HAP-1 (cell line): ENCODE measurements around the gene LRP6.
"Not testable (repeated sequence)": the region's sequence is repeated elsewhere in the genome, so short reads cannot be mapped to it uniquely, and the experiment has no call there.

Experiments
- DNase-seq, 2 experiments: peaks; one replicate each; pipeline ENCODE4 v3.0.0-alpha.2; 2016 to 2020; ENCODE audit warnings: low spot score in 2 of 2
- H3K27me3 ChIP-seq: fragments of 250-450 bp; sonication (Bioruptor Pico); 2 replicates; pipeline ENCODE4 v1.5.1; 2020; ENCODE audit warnings: low read depth, mild to moderate bottlenecking, moderate library complexity
- H3K36me3 ChIP-seq: fragments of 250-450 bp; sonication (Bioruptor Pico); replicated peaks from 2 replicates; pipeline ENCODE4 v1.5.1; 2020; ENCODE audit warnings: mild to moderate bottlenecking
- H3K4me1 ChIP-seq: fragments of 250-450 bp; sonication (Bioruptor Pico); 2 replicates; pipeline ENCODE4 v1.5.1; 2020; ENCODE audit warnings: mild to moderate bottlenecking
- H3K4me3 ChIP-seq: fragments of 250-450 bp; sonication (Bioruptor Pico); 2 replicates; pipeline ENCODE4 v1.5.1; 2020; ENCODE audit warnings: mild to moderate bottlenecking, moderate library complexity
- H3K9me3 ChIP-seq: fragments of 250-450 bp; sonication (Bioruptor Pico); 2 replicates; pipeline ENCODE4 v1.5.1; 2020; ENCODE audit warnings: mild to moderate bottlenecking, moderate library complexity
- in situ Hi-C: fragments of 300-500 bp; cut with MboI; formaldehyde crosslinking; loops from 3 replicates; pipeline ENCODE4 v1.14.3; 2020; ENCODE audit warnings: low sequenced_read_pairs, inconsistent platforms, mixed read lengths

The LRP6 gene

GRCh38 chr12:12171991-12172511 lies 94.8 kb downstream of the LRP6 start:
- H3K27me3 ChIP-seq = no peaks in the 10 kb centered on the region
- in situ Hi-C loops = no loop called here
- H3K4me1 ChIP-seq = peaks cover 6% of the 10 kb centered on the region
- H3K36me3 ChIP-seq = peaks cover 20% of the 10 kb centered on the region
- no peaks in the 10 kb centered on the region for H3K9me3 ChIP-seq
- no peak for DNase-seq
- no peak overlapping the region for H3K4me3 ChIP-seq

DNA sequence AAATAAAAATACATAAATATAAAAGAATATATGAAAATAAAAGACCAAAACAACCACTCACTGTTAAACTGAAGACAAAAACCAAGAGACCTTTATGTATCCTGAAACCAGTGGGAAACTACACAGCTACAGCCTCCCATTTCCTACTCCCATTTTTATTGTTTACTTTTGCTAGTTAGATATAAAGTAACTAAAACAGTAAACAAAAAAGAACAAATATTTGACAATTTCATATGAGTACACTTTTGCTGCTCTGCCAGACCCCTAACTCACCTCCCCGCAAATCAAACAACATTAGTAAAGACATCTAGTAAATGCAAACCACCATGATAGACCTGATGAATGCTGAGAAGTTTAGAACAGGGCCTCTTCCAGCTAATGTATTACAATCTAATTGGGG lies 99.0 kb downstream of the LRP6 start:
- Histone ChIP-seq H3K27me3 (no peaks in the 10 kb centered on the region), H3K9me3 (no peaks in the 10 kb centered on the region), H3K4me3 (no peak overlapping the region), H3K4me1 (peaks cover 4% of the 10 kb centered on the region; the same call in 1 of the 2 replicates), H3K36me3 (peaks cover 36% of the 10 kb centered on the region)
- in situ Hi-C loops = no loop called here
- DNase-seq = no peak

DNA sequence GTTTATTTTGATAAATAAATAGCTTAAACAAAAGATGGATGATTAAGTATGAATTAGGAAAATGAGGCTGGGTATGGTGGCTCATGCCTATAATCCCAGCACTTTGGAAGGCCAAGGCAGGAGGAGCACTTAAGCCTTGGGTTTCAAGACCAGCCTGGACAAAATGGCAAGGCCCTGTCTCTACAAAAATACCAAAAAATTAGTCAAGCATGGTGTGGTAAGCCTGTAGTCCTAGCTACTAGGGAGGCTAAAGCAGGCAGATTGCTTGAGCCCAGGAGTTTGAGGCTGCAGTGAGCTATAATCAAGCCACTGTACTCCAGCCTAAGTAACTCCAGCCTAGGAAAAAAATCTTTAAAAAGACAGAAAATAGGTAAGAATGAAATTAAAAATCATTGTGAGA lies 100.1 kb downstream of the LRP6 start:
- no peak for DNase-seq
- in situ Hi-C loops = no loop called here
- Histone ChIP-seq H3K4me3 (no peak overlapping the region), H3K9me3 (no peaks in the 10 kb centered on the region), H3K36me3 (peaks cover 40% of the 10 kb centered on the region), H3K27me3 (no peaks in the 10 kb centered on the region), H3K4me1 (peaks cover 4% of the 10 kb centered on the region; the same call in 1 of the 2 replicates)

DNA sequence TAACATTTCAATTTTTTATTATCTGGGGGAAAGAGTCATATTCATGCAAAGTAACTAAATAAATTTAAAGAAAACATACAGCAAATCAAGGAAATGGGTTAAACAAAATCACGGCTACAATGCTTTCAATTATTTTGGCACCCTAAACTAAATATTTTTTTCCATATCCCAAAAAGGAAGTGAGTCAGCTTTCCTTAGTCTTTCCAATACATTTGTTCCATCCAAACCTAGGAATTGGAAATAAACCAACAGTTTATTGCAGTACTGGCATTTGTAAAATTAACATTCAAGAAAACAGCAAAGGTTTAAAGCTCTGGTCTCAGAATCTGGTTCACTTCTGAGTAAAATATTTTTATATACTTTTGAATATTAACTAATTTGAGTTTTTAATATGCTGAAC lies 106.9 kb downstream of the LRP6 start:
- no peak overlapping the region for H3K4me3 ChIP-seq
- H3K36me3 ChIP-seq = peaks cover 90% of the 10 kb centered on the region
- H3K27me3 ChIP-seq = no peaks in the 10 kb centered on the region
- no peaks in the 10 kb centered on the region for H3K9me3 ChIP-seq
- peaks cover 11% of the 10 kb centered on the region; the same call in 1 of the 2 replicates for H3K4me1 ChIP-seq
- no peak for DNase-seq
- in situ Hi-C loops = no loop called here

GRCh38 chr12:12158858-12159257 lies 108.0 kb downstream of the LRP6 start:
- no peak overlapping the region for H3K4me3 ChIP-seq
- peaks cover 11% of the 10 kb centered on the region; the same call in 1 of the 2 replicates for H3K4me1 ChIP-seq
- in situ Hi-C loops = no loop called here
- peaks cover 94% of the 10 kb centered on the region for H3K36me3 ChIP-seq
- no peaks in the 10 kb centered on the region for H3K9me3 ChIP-seq
- no peaks in the 10 kb centered on the region for H3K27me3 ChIP-seq
- DNase-seq = no peak

- no peaks in the 10 kb centered on the region for H3K9me3 ChIP-seq
- in situ Hi-C loops = no loop called here
- peaks cover 89% of the 10 kb centered on the region for H3K36me3 ChIP-seq
- H3K4me3 ChIP-seq = no peak overlapping the region
- DNase-seq = no peak
- H3K4me1 ChIP-seq = peaks cover 19% of the 10 kb centered on the region
- H3K27me3 ChIP-seq = no peaks in the 10 kb centered on the region
Measured at GRCh38 chr12:12157424-12157823, 109.4 kb downstream of the LRP6 start.

DNA sequence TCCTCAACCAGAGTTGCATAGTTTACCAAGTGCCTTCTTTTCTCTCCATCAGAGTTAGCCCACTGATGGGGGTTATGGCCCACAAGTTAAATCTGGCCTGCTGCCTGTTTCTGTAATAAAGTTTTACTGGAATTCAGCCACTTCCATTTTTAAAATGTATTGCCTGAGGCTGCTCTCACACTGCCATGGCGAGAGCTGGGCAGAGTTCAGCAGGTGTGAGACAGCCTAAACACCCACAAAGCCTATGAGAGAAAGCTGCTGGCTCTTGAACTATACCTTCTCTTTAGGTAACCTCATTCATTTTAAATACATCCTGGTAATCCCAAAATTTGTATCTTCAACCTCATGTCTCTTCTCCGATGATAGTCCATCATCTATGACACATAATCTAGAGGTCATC lies 110.0 kb downstream of the LRP6 start:
- Histone ChIP-seq H3K4me3 (no peak overlapping the region), H3K36me3 (peaks cover 83% of the 10 kb centered on the region), H3K4me1 (peaks cover 19% of the 10 kb centered on the region), H3K27me3 (no peaks in the 10 kb centered on the region), H3K9me3 (no peaks in the 10 kb centered on the region)
- no peak for DNase-seq
- in situ Hi-C loops = no loop called here

DNA sequence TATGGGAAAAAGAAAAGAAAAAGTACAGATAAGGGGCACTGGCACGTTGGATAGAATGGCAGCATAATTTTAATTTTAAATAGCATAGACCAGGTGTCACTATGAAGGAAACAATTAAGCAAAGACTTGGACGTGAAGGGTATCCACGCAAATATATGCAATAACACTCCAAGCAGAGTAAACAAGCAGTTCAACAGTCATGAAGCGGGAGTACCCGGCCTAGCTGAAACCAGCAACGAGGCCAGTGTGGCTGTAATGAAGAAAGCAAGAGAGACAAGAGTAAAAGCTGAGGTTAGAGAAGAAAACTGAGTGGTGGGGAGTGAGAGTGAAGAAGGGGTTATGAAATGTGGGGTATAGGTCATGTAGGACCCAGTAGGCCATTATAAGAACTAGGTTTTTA lies 110.7 kb downstream of the LRP6 start:
- no peak for DNase-seq
- Histone ChIP-seq H3K9me3 (no peaks in the 10 kb centered on the region), H3K36me3 (peaks cover 81% of the 10 kb centered on the region), H3K4me1 (peaks cover 19% of the 10 kb centered on the region), H3K27me3 (no peaks in the 10 kb centered on the region), H3K4me3 (no peak overlapping the region)
- in situ Hi-C loops = no loop called here

- no peak for DNase-seq
- Histone ChIP-seq H3K27me3 (no peaks in the 10 kb centered on the region), H3K4me3 (no peak overlapping the region), H3K9me3 (no peaks in the 10 kb centered on the region), H3K4me1 (peaks cover 19% of the 10 kb centered on the region), H3K36me3 (peaks cover 83% of the 10 kb centered on the region)
- in situ Hi-C loops = no loop called here
Measured at GRCh38 chr12:12153596-12153995, 113.2 kb downstream of the LRP6 start.

- in situ Hi-C loops = no loop called here
- no peak for DNase-seq
- Histone ChIP-seq H3K9me3 (no peaks in the 10 kb centered on the region), H3K4me3 (no peak overlapping the region), H3K36me3 (peaks cover 83% of the 10 kb centered on the region), H3K4me1 (peaks cover 6% of the 10 kb centered on the region; the same call in 1 of the 2 replicates), H3K27me3 (no peaks in the 10 kb centered on the region)
Measured at GRCh38 chr12:12147111-12147510, 119.7 kb downstream of the LRP6 start.

DNA sequence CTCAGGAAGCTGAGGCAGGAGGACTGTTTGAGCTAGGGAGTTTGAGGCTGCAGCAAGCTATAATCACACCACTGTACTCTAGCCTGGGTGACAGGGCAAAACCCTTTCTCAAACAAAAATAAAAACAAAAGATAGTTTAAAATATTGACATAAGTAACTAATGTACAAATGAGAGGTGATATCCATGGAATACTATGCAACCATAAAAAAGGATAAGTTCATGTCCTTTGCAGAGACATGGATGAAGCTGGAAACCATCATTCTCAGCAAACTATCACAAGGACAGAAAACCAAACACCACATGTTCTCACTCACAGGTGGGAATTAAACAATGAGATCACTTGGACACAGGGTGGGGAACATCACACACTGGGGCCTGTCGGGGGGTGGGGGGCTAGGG lies 122.3 kb downstream of the LRP6 start:
- DNase-seq, in situ Hi-C loops, H3K4me3 ChIP-seq, H3K4me1 ChIP-seq, H3K9me3 ChIP-seq, H3K27me3 ChIP-seq: not testable (repeated sequence)
- H3K36me3 ChIP-seq = peaks cover 72% of the 10 kb centered on the region

- Histone ChIP-seq H3K4me3 (no peak overlapping the region), H3K36me3 (peaks cover 59% of the 10 kb centered on the region), H3K4me1 (peaks cover 6% of the 10 kb centered on the region; the same call in 1 of the 2 replicates), H3K9me3 (no peaks in the 10 kb centered on the region), H3K27me3 (no peaks in the 10 kb centered on the region)
- in situ Hi-C loops = no loop called here
- DNase-seq = no peak
Measured at GRCh38 chr12:12141000-12141399, 125.8 kb downstream of the LRP6 start.

GRCh38 chr12:12138203-12139154 lies 128.4 kb downstream of the LRP6 start:
- H3K27me3 ChIP-seq = no peaks in the 10 kb centered on the region
- no peak for DNase-seq
- H3K36me3 ChIP-seq = peaks cover 63% of the 10 kb centered on the region
- no peak overlapping the region for H3K4me3 ChIP-seq
- no peaks in the 10 kb centered on the region for H3K9me3 ChIP-seq
- in situ Hi-C loops = no loop called here
- peaks cover 6% of the 10 kb centered on the region; the same call in 1 of the 2 replicates for H3K4me1 ChIP-seq

GRCh38 chr12:12133785-12134184 lies 133.1 kb downstream of the LRP6 start:
- Histone ChIP-seq H3K27me3 (no peaks in the 10 kb centered on the region), H3K4me1 (no peaks in the 10 kb centered on the region; the same call in 1 of the 2 replicates), H3K4me3 (no peak overlapping the region), H3K36me3 (peaks cover 80% of the 10 kb centered on the region), H3K9me3 (no peaks in the 10 kb centered on the region)
- in situ Hi-C loops = no loop called here
- no peak for DNase-seq
